OCI-LY7 (cell line): ENCODE data around the gene CD274. TPM values are rescaled to one million over a fixed set of nuclear protein-coding genes. Genes with fewer than 3 reads are reported as not detected.

ENCODE experiments used
- BruUV-seq: library from RNA; stranded (reverse); fragments of 400-500 nt; replicated peaks from 2 replicates; lab custom pipeline; 2021; lab: Mats Ljungman, UMichigan
- CTCF ChIA-PET: fragments of 300-600 bp; sonication (Branson Sonifier 250); formaldehyde crosslinking; loops from one replicate; lab custom pipeline; 2022; ENCODE audit warnings: antibody characterized with exemption; ENCODE audit not compliant: unreplicated experiment; lab: Charles Lee
- POLR2A ChIA-PET: fragments of 300-600 bp; sonication (Branson Sonifier 250); formaldehyde crosslinking; loops from one replicate; lab custom pipeline; 2022; ENCODE audit warnings: antibody characterized with exemption; lab: Charles Lee
- DNase-seq: peaks from one replicate; pipeline ENCODE4 v3.0.0-alpha.2; 2015; ENCODE audit warnings: low spot score
- H2AFZ ChIP-seq: fragments of 200-600 bp; sonication (generic), shearing (Covaris generic); 2 replicates; pipeline ENCODE4 v1.6.1; 2014; ENCODE audit warnings: mild to moderate bottlenecking, antibody characterized with exemption, low read length, moderate library complexity
- H3K27ac ChIP-seq: fragments of 200-600 bp; sonication (generic); 2 replicates; pipeline ENCODE4 v1.5.1; 2014; ENCODE audit warnings: mixed run types, low read depth, mild to moderate bottlenecking, moderate library complexity, low read length, inconsistent platforms; ENCODE audit not compliant: poor library complexity, severe bottlenecking
- H3K36me3 ChIP-seq: fragments of 200-600 bp; sonication (generic); 2 replicates; pipeline ENCODE4 v1.6.1; 2014; ENCODE audit warnings: mild to moderate bottlenecking, antibody characterized with exemption, low read length, moderate library complexity, mixed read lengths; ENCODE audit not compliant: insufficient read depth
- H3K4me1 ChIP-seq: fragments of 200-600 bp; sonication (generic); 2 replicates; pipeline ENCODE4 v1.5.1; 2014; ENCODE audit warnings: mild to moderate bottlenecking, low read length; ENCODE audit not compliant: insufficient read depth, poor library complexity, severe bottlenecking
- H3K4me2 ChIP-seq: fragments of 200-600 bp; sonication (generic); 2 replicates; pipeline ENCODE4 v1.6.1; 2014; ENCODE audit warnings: mild to moderate bottlenecking, low read length
- H3K4me3 ChIP-seq: fragments of 200-600 bp; sonication (generic); 2 replicates; pipeline ENCODE4 v1.5.1; 2014; ENCODE audit warnings: mild to moderate bottlenecking, low read depth, low read length; ENCODE audit not compliant: poor library complexity, severe bottlenecking
- H3K79me2 ChIP-seq: fragments of 200-600 bp; sonication (generic); 2 replicates; pipeline ENCODE4 v1.6.1; 2016; ENCODE audit warnings: low read depth, mild to moderate bottlenecking, low read length, moderate library complexity, mixed read lengths; ENCODE audit not compliant: insufficient read depth
- H3K9me2 ChIP-seq: fragments of 200-600 bp; sonication (generic); 2 replicates; pipeline ENCODE4 v1.6.1; 2016; ENCODE audit warnings: mild to moderate bottlenecking, low read length, mixed read lengths; ENCODE audit not compliant: insufficient read depth
- H3K9me3 ChIP-seq: fragments of 200-600 bp; sonication (generic); 2 replicates; pipeline ENCODE4 v1.6.1; 2014; ENCODE audit warnings: mild to moderate bottlenecking, mixed run types, low read length, mixed read lengths
- H4K20me1 ChIP-seq: fragments of 200-600 bp; sonication (generic); 2 replicates; pipeline ENCODE4 v1.6.1; 2014; ENCODE audit warnings: mild to moderate bottlenecking, antibody characterized with exemption, low read length, moderate library complexity, mixed read lengths; ENCODE audit not compliant: insufficient read depth
- CTCF ChIP-seq: fragments of 200-600 bp; sonication (generic); conservative IDR thresholded peaks from 2 replicates; pipeline ENCODE4 v1.5.1; 2014; ENCODE audit warnings: mild to moderate bottlenecking, antibody characterized with exemption, low read length, moderate library complexity, mixed read lengths
- EZH2phosphoT487 ChIP-seq: fragments of 200-600 bp; sonication (generic); IDR thresholded peaks from 2 replicates; pipeline ENCODE4 v1.6.1; 2018; ENCODE audit warnings: low read depth, borderline replicate concordance, mild to moderate bottlenecking, mixed run types, antibody characterized with exemption, low read length, moderate library complexity, mixed read lengths
- intact Hi-C: fragments of 100-400 bp; cut with micrococcal nuclease; formaldehyde crosslinking; loops from one replicate; pipeline ENCODE4 v1.10.0; 2022; ENCODE audit not compliant: unreplicated experiment
- total RNA-seq, 2 experiments: library from RNA; depleted of rRNA in 1 of 2; stranded (reverse); fragments of >200 nt in 1 of 2; shearing (Covaris generic) in 1 of 2; gene quantifications; 2 replicates each; pipeline ENCODE4 v1.2.3, GENCODE V29; 2014 to 2022

Gene CD274
- total RNA-seq, 2 experiments from 2014 or later, result 0.15 to 0.57 TPM

- POLR2A ChIA-PET, result interaction anchor here (0.5 kb wide), 2 partner anchors 15 to 156 kb away, joined by 3 read pairs; no protein-coding TSS in a partner anchor
- no TSS peak for BruUV-seq
Observed at GRCh38 chr9:5425006-5425628, 25.2 kb upstream of the CD274 start.

GRCh38 chr9:5427005-5427404, 23.3 kb upstream of the CD274 start:
- POLR2A ChIA-PET, result interaction anchor here (1.7 kb wide), 1 partner anchor 10 kb away, joined by 8 read pairs; the partner anchor contains the start of gene PLGRKT
- no peak overlapping the region for H3K4me2 ChIP-seq
- no peaks in the 10 kb centered on the region for H3K9me3 ChIP-seq
- intact Hi-C loops, result loop anchor here (5.0 kb wide), 2 partner anchors 235 to 665 kb away; no protein-coding TSS in a partner anchor
- no TSS peak for BruUV-seq
- no peaks in the 10 kb centered on the region for H3K9me2 ChIP-seq
- DNase-seq, result no peak
- no peak overlapping the region for H3K27ac ChIP-seq
- no peaks in the 10 kb centered on the region for H4K20me1 ChIP-seq
- H3K79me2 ChIP-seq, result peaks cover 3% of the 10 kb centered on the region; the same call in 1 of the 2 replicates
- CTCF ChIA-PET, result no interaction called here
- no peaks in the 10 kb centered on the region for H3K4me1 ChIP-seq
- no peak overlapping the region for H3K4me3 ChIP-seq
- no peak for TF ChIP-seq CTCF
- TF ChIP-seq EZH2phosphoT487, result no peak
- H3K36me3 ChIP-seq, result 0 out of 2 replicates have a peak, but pooled peaks cover 4% of the 10 kb centered on the region
- H2AFZ ChIP-seq, result no peak overlapping the region

More at GRCh38 chr9:5425006-5425628, 25.2 kb upstream of the CD274 start:
- TF ChIP-seq CTCF (peak; percentile 83), EZH2phosphoT487 (no peak)
- Histone ChIP-seq H3K4me3 (no peak overlapping the region), H3K79me2 (peaks cover 3% of the 10 kb centered on the region; the same call in 1 of the 2 replicates), H3K4me2 (no peak overlapping the region), H3K4me1 (no peaks in the 10 kb centered on the region), H4K20me1 (no peaks in the 10 kb centered on the region), H3K9me3 (no peaks in the 10 kb centered on the region), H3K9me2 (no peaks in the 10 kb centered on the region), H3K27ac (no peak overlapping the region), H2AFZ (no peak overlapping the region), H3K36me3 (no peaks in the 10 kb centered on the region)
- DNase-seq, result peak; percentile 56
- intact Hi-C loops, result loop anchor here (5.0 kb wide), 2 partner anchors 233 to 663 kb away; no protein-coding TSS in a partner anchor
- CTCF ChIA-PET, result no interaction called here

- 0 out of 2 replicates have a peak, but pooled peaks cover 4% of the 10 kb centered on the region for H3K36me3 ChIP-seq
Observed at GRCh38 chr9:5428172-5428571, 22.2 kb upstream of the CD274 start.

More at GRCh38 chr9:5428172-5428571, 22.2 kb upstream of the CD274 start:
- no peak overlapping the region for H3K4me3 ChIP-seq
- CTCF ChIA-PET, result no interaction called here
- BruUV-seq, result no TSS peak
- DNase-seq, result no peak
- H2AFZ ChIP-seq, result no peak overlapping the region
- POLR2A ChIA-PET, result interaction anchor here (0.9 to 1.4 kb wide), 2 partner anchors 11 to 15 kb away, joined by 3 read pairs; no protein-coding TSS in a partner anchor
- no peak overlapping the region for H3K4me2 ChIP-seq
- H4K20me1 ChIP-seq, result no peaks in the 10 kb centered on the region
- H3K9me2 ChIP-seq, result no peaks in the 10 kb centered on the region
- no peak overlapping the region for H3K27ac ChIP-seq
- H3K79me2 ChIP-seq, result peaks cover 3% of the 10 kb centered on the region; the same call in 1 of the 2 replicates
- intact Hi-C loops, result loop anchor here (5.0 kb wide), 2 partner anchors 236 to 666 kb away; no protein-coding TSS in a partner anchor
- no peaks in the 10 kb centered on the region for H3K4me1 ChIP-seq
- no peaks in the 10 kb centered on the region for H3K9me3 ChIP-seq
- TF ChIP-seq EZH2phosphoT487 (no peak), CTCF (no peak)
